Stimulated activated CD4-positive, alpha-beta T cell treated with anti-CD3 and anti-CD28 coated beads, Interleukin-1b, Interleukin-23, amount 100 ng/mL, for 4 hours (primary cell): ENCODE measurements around the gene TTC23L.

Experiments used
- DNase-seq, 2 donors: peaks; one replicate each; pipeline ENCODE4 v3.0.0-alpha.2; 2020; ENCODE audit warnings: low read depth in 2 of 2

The TTC23L gene

GRCh38 chr5:34870382-34870781 lies 31.4 kb downstream of the TTC23L start:
- no peak for DNase-seq

GRCh38 chr5:34876275-34876674 lies 37.3 kb downstream of the TTC23L start:
- DNase-seq: no peak

GRCh38 chr5:34881246-34881645 lies 42.3 kb downstream of the TTC23L start:
- DNase-seq: no peak

- no peak for DNase-seq
Measured at GRCh38 chr5:34886392-34887119, 47.6 kb downstream of the TTC23L start.

- no peak for DNase-seq
Measured at GRCh38 chr5:34889394-34889793, 50.4 kb downstream of the TTC23L start.

GRCh38 chr5:34891981-34892380 lies 53.0 kb downstream of the TTC23L start:
- no peak for DNase-seq

- DNase-seq: no peak
Measured at GRCh38 chr5:34892414-34892813, 53.5 kb downstream of the TTC23L start.

GRCh38 chr5:34894716-34895115 lies 55.8 kb downstream of the TTC23L start:
- DNase-seq: no peak

- no peak for DNase-seq
Measured at GRCh38 chr5:34895641-34896419, 56.9 kb downstream of the TTC23L start.

GRCh38 chr5:34897646-34898045 lies 58.7 kb downstream of the TTC23L start:
- no peak for DNase-seq

- peak; percentile 37 to 53 for DNase-seq
Measured at GRCh38 chr5:34898258-34898895, 59.4 kb downstream of the TTC23L start.

GRCh38 chr5:34899066-34899465 lies 60.1 kb downstream of the TTC23L start:
- DNase-seq: no peak

GRCh38 chr5:34900652-34901051 lies 61.7 kb downstream of the TTC23L start:
- DNase-seq: no peak

GRCh38 chr5:34903260-34903659 lies 64.3 kb downstream of the TTC23L start:
- no peak for DNase-seq

GRCh38 chr5:34905564-34905963 lies 66.6 kb downstream of the TTC23L start:
- no peak for DNase-seq

- DNase-seq: no peak
Measured at GRCh38 chr5:34913072-34913471, 74.1 kb downstream of the TTC23L start.

- DNase-seq: peak in 1 of 2 donors; percentile 12
Measured at GRCh38 chr5:34914671-34915138, 75.7 kb downstream of the TTC23L start.

- peak; percentile 86 to 87 for DNase-seq
Measured at GRCh38 chr5:34915139-34915855, 76.3 kb downstream of the TTC23L start, which contains the start of the genes BRIX1 and RAD1. Gene BRIX1, plus strand, starts transcription at chr5:34915711. Its CDS starts 28 bp downstream, at chr5:34915739. Gene RAD1, minus strand, starts transcription at chr5:34915504. Its CDS starts 612 bp downstream, at chr5:34914892.

- no peak for DNase-seq
Measured at GRCh38 chr5:34915856-34916192, 76.9 kb downstream of the TTC23L start.

GRCh38 chr5:34916518-34916917 lies 77.6 kb downstream of the TTC23L start:
- DNase-seq: no peak

GRCh38 chr5:34918025-34918424 lies 79.1 kb downstream of the TTC23L start:
- no peak for DNase-seq

- no peak for DNase-seq
Measured at GRCh38 chr5:34919077-34919476, 80.1 kb downstream of the TTC23L start.
